Stimulated activated CD8-positive, alpha-beta memory T cell treated with anti-CD3 and anti-CD28 coated beads, Interleukin-15, amount 100 ng/mL, for 4 hours (primary cell): ENCODE results near the gene DARS2.

Experiments used
- DNase-seq, 2 donors: peaks; one replicate each; pipeline ENCODE4 v3.0.0-alpha.2; 2020; ENCODE audit warnings: low read depth in 2 of 2

The DARS2 gene

DNA sequence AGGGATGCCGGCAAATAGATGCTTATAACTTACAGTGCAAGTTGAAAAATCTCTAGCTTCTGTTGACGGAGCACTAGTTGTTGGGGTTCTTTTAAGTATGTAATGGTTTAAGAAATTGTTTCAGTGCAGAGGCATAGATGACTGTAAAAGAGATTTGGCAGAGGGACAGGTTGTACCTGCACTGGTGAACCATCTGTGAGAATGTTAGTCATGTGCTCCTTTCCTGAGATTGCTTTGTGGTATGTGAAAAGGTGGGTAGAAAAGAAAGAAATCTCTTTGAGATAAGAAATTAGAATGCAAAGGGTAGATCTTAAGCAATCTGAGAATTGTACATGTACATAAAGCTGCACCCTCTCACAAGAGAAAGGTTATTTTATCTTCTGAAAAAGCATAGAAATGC, 63.2 kb downstream of the DARS2 start:
- DNase-seq, result no peak

DNA sequence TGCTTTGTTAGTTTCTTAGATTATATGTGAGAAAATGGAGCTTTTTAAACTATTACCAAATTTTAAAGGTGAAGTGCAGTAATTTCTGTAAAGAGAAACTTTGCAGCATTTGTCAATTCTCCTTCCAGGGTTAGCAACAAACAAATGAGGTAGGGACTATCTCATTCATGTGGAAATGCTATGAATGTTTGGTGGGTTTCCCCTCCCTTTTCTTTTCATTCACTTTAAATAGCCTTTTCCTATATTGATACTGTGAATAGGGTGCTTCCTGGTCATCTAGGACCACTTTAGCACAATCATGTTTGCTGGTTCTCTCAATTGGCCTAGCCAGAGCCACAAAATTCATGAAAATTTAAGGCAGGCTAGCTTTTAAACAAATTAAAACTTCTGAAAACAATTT, 64.3 kb downstream of the DARS2 start:
- no peak for DNase-seq

DNA sequence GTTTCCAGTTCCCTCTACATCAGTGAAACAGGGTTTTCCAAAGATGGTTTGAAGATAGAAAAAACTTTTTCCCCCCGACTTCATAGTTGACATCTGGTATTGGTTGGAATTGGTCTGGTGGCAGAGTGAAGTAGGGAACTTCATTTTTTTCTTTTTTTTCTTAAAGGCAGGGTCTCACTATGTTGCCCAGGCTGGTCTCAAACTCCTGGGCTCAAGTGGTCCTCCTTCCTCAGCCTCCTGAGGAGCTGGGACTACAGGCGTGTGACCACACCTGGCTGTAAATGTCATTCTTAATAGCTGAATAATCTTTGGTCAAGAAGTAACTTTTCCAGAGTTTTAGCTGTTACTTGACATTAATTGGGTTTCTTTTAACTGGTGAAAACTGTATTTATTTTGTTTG, 65.4 kb downstream of the DARS2 start:
- DNase-seq, result no peak

DNA sequence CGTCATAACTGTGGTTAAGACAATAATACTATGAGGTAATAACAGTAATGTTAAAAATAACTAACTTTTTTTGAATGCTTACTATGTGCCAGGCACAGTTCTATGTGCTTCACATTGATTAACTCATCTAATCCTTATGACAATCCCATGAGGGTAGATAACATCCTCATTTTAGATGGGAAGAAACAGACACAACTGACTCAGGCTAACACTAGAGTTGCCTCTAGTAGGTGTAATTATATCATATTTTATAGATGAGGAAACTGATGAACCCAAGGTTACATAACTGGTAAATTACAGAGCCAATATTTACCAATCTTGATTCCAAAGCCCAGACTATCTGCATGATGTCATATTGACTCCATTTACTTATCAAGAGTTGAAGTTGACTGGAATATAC, 69.1 kb downstream of the DARS2 start:
- DNase-seq, result no peak

DNA sequence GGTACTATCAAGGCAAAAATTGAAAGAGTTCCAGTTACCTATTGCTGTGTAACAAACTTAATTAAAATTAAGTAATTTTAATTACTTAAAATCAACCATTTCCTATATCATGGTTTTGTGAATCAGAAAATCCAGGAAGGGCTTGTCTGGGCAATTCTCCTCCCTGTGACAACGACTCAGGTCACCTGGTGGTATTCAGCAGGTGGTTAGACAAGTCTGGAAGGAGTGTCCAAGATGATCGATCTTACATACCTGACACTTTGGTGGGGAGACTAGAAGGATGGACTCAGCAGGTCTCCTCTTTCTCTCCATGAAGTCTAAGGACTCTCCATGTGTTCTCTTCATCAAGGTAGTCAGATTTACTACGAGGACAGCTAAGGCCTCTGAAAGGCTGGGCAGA, 69.7 kb downstream of the DARS2 start:
- DNase-seq, result no peak

DNA sequence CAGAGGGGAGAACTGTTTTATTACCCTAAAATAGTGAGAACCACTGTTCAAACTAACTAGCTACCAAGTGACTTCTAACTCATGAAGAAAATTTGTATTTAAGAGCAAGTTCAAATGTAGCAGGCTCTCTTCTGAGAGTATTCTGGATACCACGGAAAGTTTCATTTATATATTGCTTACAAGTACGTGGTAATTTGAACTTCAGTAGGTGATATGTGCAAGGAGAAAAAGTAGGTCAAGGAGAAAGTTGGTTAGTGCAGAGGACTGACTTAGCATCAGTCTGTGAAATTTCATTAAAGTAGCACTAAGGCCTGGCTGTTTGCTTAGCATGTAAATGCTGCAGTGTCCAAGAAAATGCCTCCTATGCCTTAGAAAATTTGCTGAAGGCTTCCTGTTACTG, 76.0 kb downstream of the DARS2 start:
- DNase-seq, result no peak

DNA sequence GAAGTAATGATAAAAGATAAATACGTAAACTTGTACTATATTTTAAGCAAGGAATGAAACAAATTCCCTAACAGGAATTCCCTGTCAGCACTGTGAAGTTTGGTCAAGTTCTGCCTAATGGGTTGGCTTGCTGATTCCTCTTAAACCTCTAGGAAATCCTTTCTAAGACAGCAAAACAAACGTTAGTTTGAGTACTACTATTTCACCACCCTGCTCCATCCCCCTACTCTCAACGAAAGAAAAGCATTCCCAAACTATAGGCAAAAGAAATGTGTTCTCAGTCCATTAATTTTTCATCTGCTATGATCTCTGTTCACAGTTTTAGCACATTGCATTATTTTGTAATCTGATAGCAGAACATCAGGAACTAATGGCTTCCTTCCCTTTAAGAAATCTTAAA, 76.5 kb downstream of the DARS2 start:
- DNase-seq, result no peak

DNA sequence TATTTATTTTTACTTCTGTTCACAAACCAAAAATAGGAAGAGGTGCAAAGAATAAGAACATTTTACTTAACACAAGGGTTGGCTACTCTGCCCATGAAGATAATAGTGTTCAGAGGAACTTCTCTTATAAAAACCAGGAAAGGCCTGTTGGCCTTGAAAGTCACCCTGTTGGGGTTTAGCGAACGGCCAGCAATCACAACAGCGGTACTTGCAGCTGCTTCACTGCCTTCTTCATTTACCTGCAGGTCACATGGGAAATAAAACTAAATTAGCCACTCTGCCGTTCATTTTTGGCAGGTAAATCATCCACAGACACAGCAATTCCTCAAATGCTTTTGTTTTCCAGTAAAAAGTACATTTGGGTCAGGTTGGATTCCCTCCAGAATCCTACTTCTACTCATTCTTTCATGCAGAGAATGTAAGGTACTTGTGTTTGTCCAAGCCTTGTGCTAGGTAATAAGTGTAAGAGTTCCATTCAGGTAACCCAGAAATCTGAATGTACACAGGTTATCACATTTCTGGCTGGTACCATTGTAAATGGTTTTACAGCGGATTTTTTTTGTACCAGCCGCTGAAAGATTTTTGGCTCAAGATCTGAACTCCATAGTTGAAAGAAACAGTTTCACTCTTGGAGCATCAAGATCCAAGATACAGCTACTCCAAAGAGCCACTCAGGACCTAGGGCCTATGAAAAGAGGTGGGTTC, 79.5 kb downstream of the DARS2 start:
- DNase-seq, result no peak
